WI38 (cell line): ENCODE results near the gene AFAP1.
A peak's percentile ranks its signal among the peaks of the same experiment; 100 is the strongest.

ENCODE experiments used
- H3K4me3 ChIP-seq: 2 replicates; pipeline ENCODE4 v1.5.1; 2011; ENCODE audit warnings: low read depth, mild to moderate bottlenecking, control low read depth, low read length
- CTCF ChIP-seq: IDR thresholded peaks from 2 replicates; pipeline ENCODE4 v1.5.1; 2012; ENCODE audit warnings: low read depth, mild to moderate bottlenecking, control low read depth, low read length

AFAP1 gene

GRCh38 chr4:7811536-7812191 is 128.0 kb downstream of the AFAP1 start:
- TF ChIP-seq CTCF: no peak
- H3K4me3 ChIP-seq: peak overlapping the region; percentile 26; the same call in 1 of the 2 replicates

- H3K4me3 ChIP-seq: no peak overlapping the region
- no peak for TF ChIP-seq CTCF
These were observed 128.7 kb downstream of the AFAP1 start for GRCh38 chr4:7810783-7811535.

- no peak for TF ChIP-seq CTCF
- no peak overlapping the region for H3K4me3 ChIP-seq
These were observed 130.9 kb downstream of the AFAP1 start for GRCh38 chr4:7808752-7809151.

GRCh38 chr4:7808181-7808580 is 131.5 kb downstream of the AFAP1 start:
- TF ChIP-seq CTCF: no peak
- H3K4me3 ChIP-seq: no peak overlapping the region

GRCh38 chr4:7807351-7807921 is 132.2 kb downstream of the AFAP1 start:
- no peak overlapping the region for H3K4me3 ChIP-seq
- no peak for TF ChIP-seq CTCF

- TF ChIP-seq CTCF: no peak
- no peak overlapping the region for H3K4me3 ChIP-seq
These were observed 133.1 kb downstream of the AFAP1 start for GRCh38 chr4:7806338-7807090.
